Muscle layer of colon (tissue), 2 donors: Measurements from ENCODE around the gene TMEM54.

ENCODE experiments used
- H3K27ac ChIP-seq: one replicate; pipeline ENCODE4 v1.7.0; 2013; ENCODE audit warnings: low read depth, mild to moderate bottlenecking, low read length, moderate library complexity
- H3K27me3 ChIP-seq, 2 donors: one replicate each; pipeline ENCODE4 v1.7.0; 2013; ENCODE audit warnings: low read length in 2 of 2, mild to moderate bottlenecking in 2 of 2; ENCODE audit not compliant: insufficient read depth in 2 of 2, control insufficient read depth in 1 of 2
- H3K36me3 ChIP-seq: one replicate; pipeline ENCODE4 v1.7.0; 2013; ENCODE audit warnings: mild to moderate bottlenecking, low read length; ENCODE audit not compliant: insufficient read depth
- H3K4me1 ChIP-seq: one replicate; pipeline ENCODE4 v1.7.0; 2013; ENCODE audit warnings: mild to moderate bottlenecking, low read length; ENCODE audit not compliant: insufficient read depth
- H3K4me3 ChIP-seq, 2 donors: one replicate each; pipeline ENCODE4 v1.7.0; 2013; ENCODE audit warnings: low read length in 2 of 2, low read depth in 1 of 2, mild to moderate bottlenecking in 1 of 2, moderate library complexity in 1 of 2
- H3K9ac ChIP-seq: one replicate; pipeline ENCODE4 v1.7.0; 2013; ENCODE audit warnings: low read length
- H3K9me3 ChIP-seq: one replicate; pipeline ENCODE4 v1.7.0; 2013; ENCODE audit warnings: mild to moderate bottlenecking, low read length
- donor health status: abdominal sarcoma.
- donor health status: Adenocarcinoma of cecum.

The TMEM54 gene

DNA sequence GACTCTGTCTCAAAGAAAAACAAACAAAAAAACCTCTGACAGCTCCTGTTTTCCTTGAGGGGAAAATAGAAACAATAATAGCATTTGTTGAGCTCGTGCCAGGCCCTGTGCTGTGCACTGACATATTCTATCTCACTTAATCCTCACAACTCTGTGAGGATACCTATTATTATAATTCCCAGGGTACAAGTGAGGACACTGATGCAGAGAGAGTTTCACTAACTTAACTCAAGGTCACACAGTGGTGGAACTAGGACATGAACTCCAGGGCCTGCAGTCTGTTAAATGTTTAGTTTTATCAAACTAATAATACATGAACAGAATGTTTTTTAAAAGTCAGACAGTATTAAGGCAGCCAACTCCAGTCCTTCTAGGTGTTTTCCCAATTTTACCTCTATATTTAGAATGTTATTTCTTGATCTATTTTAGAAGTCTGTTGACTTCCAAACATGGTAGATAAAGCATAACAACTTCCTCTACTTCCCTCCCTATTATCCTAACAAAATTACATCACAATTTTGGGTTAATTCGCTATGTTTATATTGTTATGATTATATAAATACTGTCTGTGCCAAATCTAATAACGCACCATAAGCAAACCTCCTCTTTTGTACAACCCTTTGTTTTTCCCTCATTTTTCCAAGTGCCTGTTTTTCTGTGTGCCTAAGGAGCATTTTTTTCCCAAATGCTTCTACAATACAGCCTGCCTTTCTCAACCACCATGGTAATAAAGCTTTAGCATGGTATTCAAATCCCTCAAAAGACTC, 35.4 kb downstream of the TMEM54 start:
- no peaks in the 10 kb centered on the region for H3K27me3 ChIP-seq
- no peak overlapping the region for H3K9ac ChIP-seq
- H3K36me3 ChIP-seq = peaks cover 21% of the 10 kb centered on the region
- H3K9me3 ChIP-seq = no peaks in the 10 kb centered on the region
- H3K4me1 ChIP-seq = peaks cover 6% of the 10 kb centered on the region
- H3K4me3 ChIP-seq = no peak overlapping the region
- H3K27ac ChIP-seq = no peak overlapping the region

DNA sequence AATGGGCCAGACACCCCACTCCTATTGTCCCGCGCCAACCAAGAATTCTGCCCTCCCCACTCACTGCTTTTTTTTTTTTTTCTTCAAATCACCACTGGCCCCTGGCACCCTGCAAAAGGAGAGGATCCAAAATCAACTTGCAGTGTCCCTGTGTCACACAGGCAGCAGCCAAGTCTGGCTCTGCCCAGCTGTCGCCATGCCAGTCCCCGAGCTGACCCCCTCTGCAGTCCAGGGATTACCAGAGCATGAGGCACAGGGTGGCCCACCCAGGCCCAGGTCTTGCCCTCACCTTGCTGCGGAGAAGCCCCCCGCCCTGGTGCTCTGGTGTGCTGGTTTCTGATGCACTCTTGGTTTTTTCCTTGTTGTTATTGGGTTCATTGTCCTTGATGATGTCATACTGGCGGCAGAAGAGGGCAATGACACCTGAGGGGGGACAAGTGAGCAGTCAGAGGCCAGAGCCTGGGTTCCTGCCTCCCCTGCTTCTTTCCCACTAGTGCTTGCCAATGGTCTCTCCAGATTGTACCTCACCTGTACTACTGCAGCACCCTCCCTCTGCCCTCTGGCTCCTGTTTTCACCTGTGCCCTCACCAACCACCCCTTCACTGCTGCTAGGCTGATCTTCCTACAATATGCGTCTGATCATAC, 36.7 kb downstream of the TMEM54 start:
- Histone ChIP-seq H3K36me3 (peaks cover 23% of the 10 kb centered on the region), H3K27ac (no peak overlapping the region), H3K27me3 (no peaks in the 10 kb centered on the region), H3K4me1 (no peaks in the 10 kb centered on the region), H3K4me3 (no peak overlapping the region), H3K9ac (no peak overlapping the region), H3K9me3 (no peaks in the 10 kb centered on the region)

DNA sequence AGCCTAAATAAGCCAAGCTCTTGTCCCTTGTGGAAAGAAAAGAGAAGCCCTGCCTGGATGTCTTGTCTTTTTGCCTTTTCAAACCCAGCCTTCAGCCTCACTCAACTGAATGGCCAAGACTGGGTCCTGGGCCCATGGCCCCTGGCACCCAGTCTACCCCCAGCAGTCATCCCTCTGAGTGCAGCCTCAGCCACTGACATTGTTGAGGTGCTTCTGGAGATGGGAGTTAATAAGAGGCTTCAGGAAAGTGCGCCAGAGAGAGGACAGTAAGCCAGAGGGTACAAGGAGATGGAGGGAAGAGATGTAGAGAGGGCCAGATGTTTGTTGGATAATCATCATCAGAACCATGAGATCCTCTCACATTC, 37.3 kb downstream of the TMEM54 start:
- Histone ChIP-seq H3K27me3 (no peaks in the 10 kb centered on the region), H3K27ac (no peak overlapping the region), H3K36me3 (peaks cover 28% of the 10 kb centered on the region), H3K4me3 (no peak overlapping the region), H3K9ac (no peak overlapping the region), H3K4me1 (no peaks in the 10 kb centered on the region), H3K9me3 (no peaks in the 10 kb centered on the region)

DNA sequence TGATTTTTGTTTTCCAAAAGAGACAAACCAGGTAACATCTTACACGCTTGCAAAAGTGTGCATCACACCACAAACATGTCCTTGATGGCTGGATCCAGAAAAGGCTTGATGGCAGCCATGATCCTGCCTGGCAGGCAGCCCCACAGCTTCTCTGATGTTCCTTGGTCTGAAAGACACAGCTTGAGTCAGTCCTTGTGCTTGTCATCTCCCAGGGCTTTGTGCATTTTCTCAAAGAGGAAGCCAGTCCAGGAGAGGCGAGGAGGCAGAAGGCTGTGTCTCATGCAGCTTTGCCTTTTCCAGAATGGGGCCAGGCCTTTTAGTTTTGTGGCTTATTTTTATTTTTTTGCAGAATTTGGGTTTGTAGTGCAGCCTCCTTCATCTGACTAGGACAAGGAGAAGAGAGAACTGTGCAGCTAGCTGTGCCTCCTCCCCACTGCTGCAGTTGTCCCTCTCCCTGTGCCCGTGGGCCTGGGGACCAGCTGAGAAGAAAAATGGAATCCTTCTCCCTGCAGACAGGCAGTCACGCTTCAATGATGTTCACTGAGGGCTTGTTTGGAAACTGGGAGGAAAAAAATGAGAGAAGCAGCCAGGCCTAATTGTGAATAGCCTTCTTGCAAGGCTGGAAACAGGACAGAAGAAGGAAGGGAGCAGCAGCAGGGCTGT, 37.8 kb downstream of the TMEM54 start:
- Histone ChIP-seq H3K4me3 (no peak overlapping the region), H3K4me1 (no peaks in the 10 kb centered on the region), H3K9ac (no peak overlapping the region), H3K9me3 (no peaks in the 10 kb centered on the region), H3K27me3 (no peaks in the 10 kb centered on the region), H3K27ac (no peak overlapping the region), H3K36me3 (peaks cover 32% of the 10 kb centered on the region)

GRCh38 chr1:32861904-32862695, 39.1 kb downstream of the TMEM54 start:
- no peak overlapping the region for H3K9ac ChIP-seq

DNA sequence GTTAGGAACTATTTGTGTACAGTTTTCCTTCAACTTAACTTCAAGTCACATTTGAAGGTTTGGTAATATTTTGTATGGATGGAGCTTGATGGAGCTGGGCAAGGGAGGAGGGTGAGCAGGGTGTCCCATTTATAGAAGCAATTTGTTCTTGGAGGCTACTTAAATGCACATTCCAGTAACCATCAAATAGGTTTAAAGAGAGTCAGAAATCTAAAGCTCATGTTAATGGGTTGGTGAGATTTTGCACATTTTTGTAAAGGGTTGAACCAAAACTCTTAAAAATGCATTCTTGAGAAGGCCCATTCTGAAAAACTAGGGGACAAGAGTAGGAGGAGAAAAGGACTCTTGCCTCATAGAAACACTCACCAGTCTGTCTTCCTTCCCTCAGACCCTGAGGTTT, 40.6 kb downstream of the TMEM54 start:
- H3K36me3 ChIP-seq = peaks cover 46% of the 10 kb centered on the region
- no peak overlapping the region for H3K27ac ChIP-seq
- H3K4me3 ChIP-seq = no peak overlapping the region
- H3K9me3 ChIP-seq = no peaks in the 10 kb centered on the region
- H3K4me1 ChIP-seq = no peaks in the 10 kb centered on the region
- no peak overlapping the region for H3K9ac ChIP-seq
- no peaks in the 10 kb centered on the region for H3K27me3 ChIP-seq

More at GRCh38 chr1:32861904-32862695, 39.1 kb downstream of the TMEM54 start:
- Histone ChIP-seq H3K4me1 (no peaks in the 10 kb centered on the region), H3K4me3 (no peak overlapping the region), H3K27me3 (no peaks in the 10 kb centered on the region), H3K36me3 (peaks cover 32% of the 10 kb centered on the region), H3K9me3 (no peaks in the 10 kb centered on the region), H3K27ac (no peak overlapping the region)

DNA sequence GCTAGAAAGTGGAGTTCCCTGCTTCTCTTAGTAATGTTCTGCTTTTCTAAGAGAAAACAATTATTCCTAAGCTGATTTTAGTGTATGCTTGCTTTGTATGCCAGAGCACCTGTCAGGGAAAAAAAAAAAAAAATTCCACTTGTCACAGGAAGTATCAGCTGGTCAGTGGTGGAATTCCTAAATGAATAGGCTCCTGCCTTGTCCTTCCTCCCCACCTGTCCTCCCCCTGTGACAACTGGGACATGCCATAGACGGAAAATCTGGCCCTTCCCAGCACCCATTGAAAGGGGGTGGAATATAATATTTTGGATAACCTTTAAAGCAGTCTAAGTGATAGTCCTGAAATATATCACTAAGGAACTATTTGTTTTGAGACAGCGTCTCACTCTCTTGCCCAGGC, 41.3 kb downstream of the TMEM54 start:
- Histone ChIP-seq H3K27me3 (no peaks in the 10 kb centered on the region), H3K9me3 (no peaks in the 10 kb centered on the region), H3K9ac (no peak overlapping the region), H3K4me3 (no peak overlapping the region), H3K27ac (no peak overlapping the region), H3K36me3 (peaks cover 50% of the 10 kb centered on the region), H3K4me1 (no peaks in the 10 kb centered on the region)

DNA sequence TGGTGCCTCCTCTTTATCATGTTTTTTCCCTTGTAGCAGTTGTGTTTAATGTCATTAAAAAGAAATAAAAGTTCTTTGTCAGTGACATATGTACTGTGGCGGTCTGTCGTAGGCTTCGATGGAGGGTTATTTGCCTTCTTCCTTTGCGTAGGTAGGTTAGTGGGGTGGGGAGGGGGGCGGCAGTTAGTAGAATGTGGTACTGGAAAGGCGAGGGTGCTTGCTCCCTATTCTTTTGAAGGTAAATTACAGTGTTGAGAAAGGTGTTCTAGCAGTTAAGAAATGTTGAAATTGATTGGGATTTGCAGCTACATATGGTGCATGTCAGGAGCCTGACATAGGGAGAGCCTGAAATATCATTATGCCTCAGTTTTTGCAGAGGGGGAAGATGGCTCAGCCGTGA, 42.4 kb downstream of the TMEM54 start:
- Histone ChIP-seq H3K9me3 (no peaks in the 10 kb centered on the region), H3K4me1 (no peaks in the 10 kb centered on the region), H3K36me3 (peaks cover 58% of the 10 kb centered on the region), H3K9ac (no peak overlapping the region), H3K4me3 (no peak overlapping the region), H3K27ac (no peak overlapping the region), H3K27me3 (no peaks in the 10 kb centered on the region)

GRCh38 chr1:32858136-32858535, 43.1 kb downstream of the TMEM54 start:
- Histone ChIP-seq H3K36me3 (peaks cover 59% of the 10 kb centered on the region), H3K4me1 (no peaks in the 10 kb centered on the region), H3K27me3 (no peaks in the 10 kb centered on the region), H3K27ac (no peak overlapping the region), H3K9me3 (no peaks in the 10 kb centered on the region), H3K4me3 (no peak overlapping the region), H3K9ac (no peak overlapping the region)

DNA sequence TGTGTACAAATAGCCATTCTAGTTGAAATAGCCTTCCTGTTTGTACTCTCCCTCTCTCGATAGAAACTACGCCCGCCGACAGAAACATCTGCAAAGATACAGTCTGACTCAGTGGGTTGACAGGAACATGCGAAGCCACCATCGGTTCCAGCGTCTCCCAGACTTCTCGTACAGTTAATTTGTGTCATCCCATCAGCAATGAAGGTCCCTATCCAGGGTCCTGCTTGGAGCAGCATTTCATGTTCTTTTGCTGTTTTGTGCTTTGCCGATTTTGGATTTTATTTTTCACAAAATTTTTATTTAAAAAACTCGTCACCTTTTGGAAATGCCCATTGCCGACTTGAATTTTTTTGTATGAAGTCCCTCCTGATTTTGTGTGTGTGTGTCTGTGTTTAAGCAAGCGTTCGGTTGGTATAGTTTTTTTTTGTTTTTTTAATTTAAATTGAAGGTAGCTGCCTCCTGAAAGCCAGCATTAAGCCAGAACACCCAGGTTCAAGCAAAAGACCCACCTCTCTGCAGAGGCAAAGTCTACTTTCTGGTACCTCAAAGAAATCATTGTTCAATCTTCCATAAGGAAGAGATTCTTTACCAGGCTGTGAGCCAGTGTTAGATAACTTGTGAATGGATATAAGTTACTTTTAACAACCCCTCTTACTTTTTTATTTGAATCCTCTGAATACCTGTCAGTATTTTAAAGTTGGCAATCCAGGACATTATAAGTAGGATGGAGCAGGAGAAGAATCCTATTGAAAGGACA, 45.1 kb downstream of the TMEM54 start:
- H3K36me3 ChIP-seq = peaks cover 55% of the 10 kb centered on the region
- H3K27ac ChIP-seq = no peak overlapping the region
- no peaks in the 10 kb centered on the region for H3K27me3 ChIP-seq
- no peak overlapping the region for H3K4me3 ChIP-seq
- no peaks in the 10 kb centered on the region for H3K9me3 ChIP-seq
- H3K4me1 ChIP-seq = no peaks in the 10 kb centered on the region
- H3K9ac ChIP-seq = no peak overlapping the region
